Activated CD4-positive, alpha-beta T cell treated with anti-CD3 and anti-CD28 coated beads, Interleukin-2, amount 10 ng/mL, durations not matched to agents 24 days and 14 days (primary cell): ENCODE data around the gene WAPL. TPM values are rescaled to one million over a fixed set of nuclear protein-coding genes. Genes with fewer than 3 reads are reported as not detected.
"Not testable (repeated sequence)": the region's sequence is repeated elsewhere in the genome, so short reads cannot be mapped to it uniquely, and the experiment has no call there.

Experiments
- DNase-seq: peaks from one replicate; pipeline ENCODE4 v3.0.0; 2022
- H3K27ac Mint-ChIP-seq: one replicate; pipeline ENCODE4 v1.8.0; 2022; ENCODE audit warnings: mild to moderate bottlenecking, mixed read lengths
- H3K27me3 Mint-ChIP-seq: one replicate; pipeline ENCODE4 v1.8.0; 2022; ENCODE audit warnings: mixed read lengths
- H3K36me3 Mint-ChIP-seq: one replicate; pipeline ENCODE4 v1.8.0; 2022; ENCODE audit warnings: low read depth, mild to moderate bottlenecking, mixed read lengths
- H3K4me1 Mint-ChIP-seq: one replicate; pipeline ENCODE4 v1.8.0; 2021; ENCODE audit warnings: mixed read lengths
- H3K4me3 Mint-ChIP-seq: one replicate; pipeline ENCODE4 v1.8.0; 2022; ENCODE audit warnings: mild to moderate bottlenecking, moderate library complexity, mixed read lengths
- H3K9me3 Mint-ChIP-seq: one replicate; pipeline ENCODE4 v1.8.0; 2021; ENCODE audit warnings: mixed read lengths
- intact Hi-C: fragments of 100-400 bp; cut with micrococcal nuclease; formaldehyde crosslinking; loops from one replicate; pipeline ENCODE4 v1.15.1; 2023
- total RNA-seq: library from RNA; stranded (reverse); gene quantifications from 2 replicates; pipeline ENCODE4 v1.2.3, GENCODE V29; 2022

Gene WAPL
- total RNA-seq, 1 donor from 2014 or later: 50.6 TPM

DNA sequence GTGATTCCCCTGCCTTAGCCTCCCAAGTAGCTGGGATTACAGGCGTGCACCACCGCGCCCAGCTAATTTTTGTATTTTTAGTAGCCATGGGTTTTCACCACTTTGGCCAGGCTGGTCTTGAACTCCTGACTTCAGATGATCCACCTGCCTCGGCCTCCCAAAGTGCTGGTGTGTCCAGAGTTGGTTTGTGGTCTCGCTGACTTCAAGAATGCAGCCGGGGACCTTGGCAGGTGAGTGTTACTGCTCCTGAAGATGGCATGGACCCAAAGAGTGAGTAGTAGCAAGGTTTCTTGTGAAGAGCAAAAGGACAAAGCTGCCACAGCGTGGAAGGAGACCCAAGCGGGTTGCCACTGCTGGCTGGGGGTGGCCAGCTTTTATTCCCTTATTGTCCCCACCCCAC lies 16.4 kb upstream of the WAPL start:
- DNase-seq, intact Hi-C loops, H3K36me3 Mint-ChIP-seq, H3K9me3 Mint-ChIP-seq, H3K27ac Mint-ChIP-seq, H3K4me3 Mint-ChIP-seq, H3K27me3 Mint-ChIP-seq: not testable (repeated sequence)
- peaks cover 17% of the 10 kb centered on the region for H3K4me1 Mint-ChIP-seq

DNA sequence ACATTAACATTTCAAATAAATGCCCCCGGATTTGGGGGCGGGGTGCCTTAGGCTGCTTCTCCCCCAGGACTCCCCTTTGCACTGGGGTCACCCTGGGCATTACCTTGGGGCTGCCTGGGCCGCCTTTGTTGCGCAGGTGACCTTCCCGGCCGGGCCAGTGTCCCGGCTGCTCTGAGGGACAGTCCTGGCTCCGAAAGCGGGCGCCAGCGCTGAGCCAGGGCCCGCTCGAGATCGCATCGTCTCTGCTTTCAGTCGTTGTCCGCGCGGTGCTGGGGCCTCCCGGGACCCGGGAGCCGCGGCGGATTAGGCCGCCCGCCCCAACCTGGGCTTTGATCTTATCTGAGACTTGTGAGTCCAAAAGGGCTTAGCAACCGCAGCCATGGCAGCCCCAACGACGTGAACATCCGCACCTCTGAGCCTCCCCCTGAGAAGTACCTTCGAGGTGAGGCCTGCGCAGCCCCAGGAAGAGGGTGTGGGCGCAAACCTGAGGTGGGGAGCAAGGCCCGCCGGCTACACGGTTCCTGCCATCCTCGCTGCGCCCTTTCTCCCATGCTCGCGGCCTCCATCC lies 14.8 kb upstream of the WAPL start:
- DNase-seq: peak; percentile 75
- Mint-ChIP-seq H3K4me1 (peaks cover 17% of the 10 kb centered on the region), H3K27ac (peak overlapping the region; percentile 41), H3K4me3 (peak overlapping the region; percentile 73), H3K27me3 (no peaks in the 10 kb centered on the region), H3K36me3 (no peaks in the 10 kb centered on the region), H3K9me3 (peaks cover 4% of the 10 kb centered on the region)
- intact Hi-C loops: loop anchor here (2.0 kb wide), 1 partner anchor 16 kb away; the partner anchor contains the start of gene WAPL

DNA sequence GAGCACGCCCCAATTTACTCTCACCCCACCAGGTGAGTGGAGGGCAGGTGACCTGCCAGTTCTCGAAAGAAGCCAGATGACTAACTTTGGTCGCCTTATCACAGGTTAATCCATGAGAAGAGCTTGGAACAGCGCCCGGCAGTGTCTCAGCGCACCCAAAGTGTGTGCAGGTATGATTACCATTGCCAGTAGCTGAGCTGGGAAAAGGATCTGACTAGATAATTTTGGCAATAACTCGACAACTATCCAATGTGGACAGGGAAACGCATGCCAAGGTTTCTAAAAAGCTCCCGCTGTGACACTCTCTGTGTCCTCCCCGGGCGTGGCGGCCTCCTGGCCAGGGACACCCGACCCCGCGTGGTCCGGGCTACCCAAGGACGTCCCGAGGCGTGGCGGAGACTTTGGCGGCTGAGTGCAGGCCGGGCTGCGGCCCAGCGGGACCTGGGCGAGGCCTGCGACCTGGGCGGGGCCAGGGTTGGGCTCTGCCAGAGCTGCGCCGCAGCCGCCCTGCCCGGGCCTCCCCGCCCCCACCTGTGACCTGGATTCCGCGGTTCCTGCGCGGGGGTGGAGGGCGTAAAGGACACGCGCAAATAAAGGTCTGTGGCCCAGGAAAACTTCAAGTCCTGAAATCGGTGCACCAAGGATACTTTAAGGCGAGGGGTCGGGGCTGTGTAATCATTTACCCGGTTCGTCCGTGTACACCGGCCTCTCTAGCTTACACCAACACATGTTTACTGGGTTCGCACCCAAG lies 13.7 kb upstream of the WAPL start:
- H3K4me1 Mint-ChIP-seq: peaks cover 17% of the 10 kb centered on the region
- intact Hi-C loops: no loop called here
- peak; percentile 65 for DNase-seq
- H3K9me3 Mint-ChIP-seq: peaks cover 4% of the 10 kb centered on the region
- no peaks in the 10 kb centered on the region for H3K27me3 Mint-ChIP-seq
- H3K4me3 Mint-ChIP-seq: peak overlapping the region; percentile 68
- no peaks in the 10 kb centered on the region for H3K36me3 Mint-ChIP-seq
- H3K27ac Mint-ChIP-seq: peak overlapping the region; percentile 3

DNA sequence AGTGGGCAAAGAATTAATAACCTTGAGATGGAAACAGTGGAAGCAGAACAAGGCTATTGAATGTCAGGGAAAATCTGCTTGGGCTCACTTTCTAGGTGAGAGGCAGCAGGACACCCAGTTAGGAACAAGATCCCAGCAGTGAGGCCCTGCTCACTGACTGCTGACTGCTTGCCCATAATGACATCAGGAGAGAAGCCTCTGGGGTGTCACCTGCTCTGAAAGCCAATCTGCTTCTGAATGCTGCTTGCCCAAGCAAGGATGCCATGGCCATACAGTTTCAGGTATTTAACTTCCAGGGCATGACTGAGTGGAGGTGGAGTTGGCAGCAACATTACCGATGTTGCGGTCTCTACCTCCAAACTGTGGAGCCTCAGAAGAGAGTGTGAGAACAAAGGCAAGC lies 11.7 kb upstream of the WAPL start:
- H3K27ac Mint-ChIP-seq: no peak overlapping the region
- peaks cover 6% of the 10 kb centered on the region for H3K4me1 Mint-ChIP-seq
- DNase-seq: no peak
- intact Hi-C loops: no loop called here
- no peaks in the 10 kb centered on the region for H3K9me3 Mint-ChIP-seq
- H3K4me3 Mint-ChIP-seq: no peak overlapping the region
- H3K36me3 Mint-ChIP-seq: no peaks in the 10 kb centered on the region
- peaks cover 2% of the 10 kb centered on the region for H3K27me3 Mint-ChIP-seq

DNA sequence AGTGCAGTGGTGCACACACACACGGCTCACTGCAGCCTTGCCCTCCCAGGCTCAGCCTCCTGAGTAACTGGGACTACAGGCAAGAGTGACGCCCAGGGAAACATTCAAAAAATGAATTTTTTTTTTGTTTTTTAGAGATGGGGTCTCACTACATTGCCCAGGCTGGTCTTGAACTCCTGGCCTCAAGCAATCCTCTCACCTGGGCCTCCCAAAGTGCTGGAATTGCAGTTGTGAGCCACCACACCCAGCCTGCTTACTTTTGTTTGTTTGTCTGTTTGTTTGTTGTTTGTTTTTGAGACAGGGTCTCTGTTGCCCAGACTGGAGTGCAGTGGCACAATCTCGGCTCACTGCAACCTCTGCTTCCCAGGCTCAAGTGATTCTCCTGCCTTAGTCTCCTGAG lies 7.1 kb upstream of the WAPL start:
- H3K36me3 Mint-ChIP-seq, H3K27ac Mint-ChIP-seq, H3K4me3 Mint-ChIP-seq, H3K27me3 Mint-ChIP-seq, H3K9me3 Mint-ChIP-seq, DNase-seq: not testable (repeated sequence)
- intact Hi-C loops: loop anchor here (10.0 kb wide), 1 partner anchor 56 kb away; no protein-coding TSS in a partner anchor
- H3K4me1 Mint-ChIP-seq: peaks cover 11% of the 10 kb centered on the region

DNA sequence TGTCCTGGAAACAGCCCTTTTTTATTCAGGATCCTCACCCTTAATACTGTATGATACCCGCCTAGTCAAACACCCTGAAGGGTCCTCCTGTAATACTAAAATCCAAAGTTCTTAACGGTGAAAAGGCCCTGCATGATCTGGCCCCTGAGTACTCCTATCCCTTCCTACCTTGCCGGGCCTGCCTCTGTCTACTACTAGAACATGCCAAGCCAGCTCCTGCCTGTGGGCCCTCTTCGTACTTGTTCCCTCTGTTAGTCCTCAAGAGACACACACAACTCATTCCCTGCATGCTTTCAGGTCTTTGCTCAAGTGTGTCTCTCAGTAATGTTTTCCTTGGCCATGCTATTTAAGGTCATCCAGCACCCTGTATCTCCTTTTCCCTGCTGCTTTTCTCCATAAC lies 5.0 kb upstream of the WAPL start:
- Mint-ChIP-seq H3K4me3 (no peak overlapping the region), H3K36me3 (peaks cover 5% of the 10 kb centered on the region), H3K4me1 (peaks cover 19% of the 10 kb centered on the region), H3K27me3 (peaks cover 2% of the 10 kb centered on the region), H3K27ac (no peak overlapping the region), H3K9me3 (no peaks in the 10 kb centered on the region)
- no peak for DNase-seq
- intact Hi-C loops: loop anchor here (10.0 kb wide), 1 partner anchor 58 kb away; no protein-coding TSS in a partner anchor

DNA sequence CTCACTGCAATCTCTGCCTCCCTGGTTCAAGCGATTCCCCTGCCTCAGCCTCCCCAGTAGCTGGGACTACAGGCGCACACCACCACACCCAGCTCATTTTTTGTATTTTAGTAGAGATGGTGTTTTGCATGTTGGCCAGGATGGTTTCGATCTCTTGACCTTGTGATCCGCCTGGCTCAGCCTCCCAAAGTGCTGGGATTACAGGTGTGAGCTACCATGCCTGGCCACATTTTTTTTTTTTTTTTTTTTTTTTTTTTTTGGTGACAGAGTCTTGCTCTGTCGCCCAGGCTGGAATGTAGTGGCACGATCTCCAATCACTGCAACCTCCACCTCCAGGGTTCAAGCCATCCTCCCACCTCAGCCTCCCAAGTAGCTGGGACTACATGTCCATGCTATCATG lies 4.1 kb upstream of the WAPL start:
- not testable (repeated sequence) for H3K4me3 Mint-ChIP-seq, H3K27me3 Mint-ChIP-seq, H3K36me3 Mint-ChIP-seq, DNase-seq, H3K27ac Mint-ChIP-seq, H3K9me3 Mint-ChIP-seq
- H3K4me1 Mint-ChIP-seq: peaks cover 21% of the 10 kb centered on the region
- intact Hi-C loops: loop anchor here (10.0 kb wide), 1 partner anchor 59 kb away; no protein-coding TSS in a partner anchor

DNA sequence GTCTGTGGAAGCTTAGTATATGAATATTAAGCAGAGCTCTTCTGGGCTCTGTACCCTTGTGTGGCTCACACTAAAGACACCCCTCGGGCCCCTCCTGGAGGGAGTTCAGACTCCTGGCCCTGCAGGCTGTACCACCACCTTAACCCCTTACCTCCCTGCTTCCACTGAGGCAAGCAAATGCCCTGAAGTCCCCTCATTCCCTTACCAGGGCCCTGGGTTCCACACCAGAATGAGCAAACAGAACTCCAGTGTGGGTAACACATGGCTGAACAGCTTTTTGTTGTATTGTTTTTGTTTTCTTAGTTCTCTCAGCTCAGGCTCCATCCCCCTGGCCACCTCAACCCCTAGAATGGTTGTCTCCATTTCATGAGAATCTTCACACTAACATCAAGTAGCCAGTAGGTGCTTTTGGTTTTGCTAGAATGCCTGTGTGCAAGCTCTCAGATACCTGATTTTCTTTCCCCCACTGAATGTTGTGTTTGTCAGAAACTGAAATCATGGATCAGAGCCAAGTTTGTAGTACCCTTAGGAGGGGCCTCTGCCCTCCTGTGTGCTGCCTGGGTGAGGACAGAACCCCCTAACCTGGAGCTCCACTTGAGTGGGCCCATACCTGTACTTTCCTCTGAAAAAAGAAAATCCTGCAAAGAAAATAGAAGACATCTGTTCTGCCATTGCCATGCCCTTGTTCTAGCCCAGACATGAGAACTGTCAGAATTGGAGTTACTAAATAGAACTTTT lies 2.8 kb upstream of the WAPL start:
- intact Hi-C loops: loop anchor here (5.0 to 10.0 kb wide), 3 partner anchors 60 to 233 kb away; partner anchors contain the start of gene BMPR1A
- Mint-ChIP-seq H3K4me1 (peaks cover 26% of the 10 kb centered on the region), H3K9me3 (no peaks in the 10 kb centered on the region), H3K36me3 (peaks cover 12% of the 10 kb centered on the region), H3K27ac (peak overlapping the region; percentile 17), H3K27me3 (no peaks in the 10 kb centered on the region), H3K4me3 (no peak overlapping the region)
- DNase-seq: no peak

DNA sequence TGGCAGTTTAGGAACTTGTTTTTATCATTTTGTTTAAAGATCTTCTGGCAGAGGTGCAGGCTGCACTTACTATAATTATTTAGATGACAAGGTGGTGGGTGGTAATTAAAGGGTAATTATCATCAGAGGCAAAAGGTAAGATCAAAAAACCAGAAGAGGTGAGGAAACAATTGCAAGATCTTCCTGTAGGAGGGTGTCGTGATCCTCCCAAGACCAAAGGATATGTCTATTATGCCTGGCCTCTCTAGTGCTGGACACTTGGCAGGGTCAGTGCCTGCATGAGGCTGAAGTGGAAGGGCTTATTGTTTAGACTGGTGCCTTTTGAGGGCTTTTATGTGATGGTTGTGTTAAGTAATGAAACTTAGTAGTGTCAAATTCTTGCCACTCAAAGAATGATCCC lies 1.8 kb upstream of the WAPL start:
- intact Hi-C loops: loop anchor here (5.0 to 10.0 kb wide), 3 partner anchors 61 to 234 kb away; partner anchors contain the start of gene BMPR1A
- DNase-seq: no peak
- Mint-ChIP-seq H3K4me1 (peaks cover 32% of the 10 kb centered on the region), H3K27me3 (no peaks in the 10 kb centered on the region), H3K4me3 (peak overlapping the region; percentile 86), H3K36me3 (peaks cover 16% of the 10 kb centered on the region), H3K9me3 (no peaks in the 10 kb centered on the region), H3K27ac (no peak overlapping the region)

DNA sequence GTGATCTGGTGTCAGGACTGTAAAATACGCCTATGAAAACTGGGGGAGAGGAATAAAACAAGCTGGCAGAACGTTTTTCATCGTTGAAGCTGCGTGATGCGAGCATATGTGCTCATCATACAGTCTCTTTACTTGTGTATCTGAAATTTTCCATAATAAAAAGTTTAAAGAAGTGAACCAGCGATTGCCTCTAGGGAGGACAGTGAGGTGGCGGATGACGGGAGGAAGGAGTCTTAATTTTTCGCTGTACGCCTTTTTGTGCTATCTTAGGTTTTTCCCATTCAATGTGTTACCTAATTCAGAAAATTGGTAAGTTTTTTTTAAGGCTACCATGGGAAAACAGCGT lies 891 bp upstream of the WAPL start:
- H3K9me3 Mint-ChIP-seq: no peaks in the 10 kb centered on the region
- no peaks in the 10 kb centered on the region for H3K27me3 Mint-ChIP-seq
- H3K4me1 Mint-ChIP-seq: peaks cover 38% of the 10 kb centered on the region
- H3K36me3 Mint-ChIP-seq: peaks cover 20% of the 10 kb centered on the region
- intact Hi-C loops: loop anchor here (5.0 to 10.0 kb wide), 3 partner anchors 62 to 235 kb away; partner anchors contain the start of gene BMPR1A
- peak overlapping the region; percentile 93 for H3K27ac Mint-ChIP-seq
- peak overlapping the region; percentile 86 for H3K4me3 Mint-ChIP-seq
- no peak for DNase-seq

DNA sequence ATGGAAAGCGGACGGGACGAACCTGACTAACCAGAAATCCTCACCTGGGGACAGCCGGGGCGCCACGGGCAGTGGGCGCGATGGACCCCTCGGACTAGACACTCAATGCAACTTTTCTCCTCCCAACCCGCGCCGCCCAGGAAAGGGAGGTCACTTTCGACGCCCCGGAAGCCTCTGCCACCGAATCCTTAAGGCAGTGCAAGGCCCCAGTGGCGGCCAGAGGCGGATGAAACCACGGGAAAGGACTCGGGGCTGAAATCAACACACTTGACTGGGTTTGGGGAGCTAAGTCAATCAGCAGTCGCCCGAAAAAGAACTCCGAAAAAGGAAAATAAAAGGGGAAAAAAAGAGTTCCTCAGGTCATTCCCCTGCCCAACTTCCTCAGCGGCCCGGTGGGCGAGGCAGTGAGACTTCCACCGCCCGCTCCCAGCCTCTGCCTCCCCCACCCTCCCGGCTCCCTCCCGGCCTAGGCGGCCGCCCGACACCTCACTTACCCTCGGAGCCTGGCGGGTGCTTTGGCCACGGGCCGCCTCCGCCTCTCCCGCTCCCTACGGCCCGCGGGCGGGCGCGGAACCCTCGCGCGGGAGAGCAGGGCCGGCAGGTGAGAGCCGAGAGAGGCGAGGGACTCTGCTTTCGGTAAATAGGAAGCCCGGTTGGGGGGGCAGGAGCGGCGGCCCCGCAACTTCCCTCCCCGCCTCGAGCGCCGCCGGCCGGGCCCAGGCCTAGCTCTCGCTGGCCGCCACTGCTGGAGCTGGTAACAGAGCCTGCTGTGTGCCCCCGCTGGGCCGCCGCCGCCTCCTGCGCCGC lies 518 bp downstream of the WAPL start:
- DNase-seq: peak; percentile 89
- Mint-ChIP-seq H3K4me3 (peak overlapping the region; percentile 97), H3K27me3 (no peaks in the 10 kb centered on the region), H3K4me1 (peaks cover 47% of the 10 kb centered on the region), H3K9me3 (no peaks in the 10 kb centered on the region), H3K27ac (peak overlapping the region; percentile 86), H3K36me3 (peaks cover 32% of the 10 kb centered on the region)
- intact Hi-C loops: loop anchor here (1.0 to 10.0 kb wide), 6 partner anchors 16 to 236 kb away; partner anchors contain the start of gene BMPR1A

DNA sequence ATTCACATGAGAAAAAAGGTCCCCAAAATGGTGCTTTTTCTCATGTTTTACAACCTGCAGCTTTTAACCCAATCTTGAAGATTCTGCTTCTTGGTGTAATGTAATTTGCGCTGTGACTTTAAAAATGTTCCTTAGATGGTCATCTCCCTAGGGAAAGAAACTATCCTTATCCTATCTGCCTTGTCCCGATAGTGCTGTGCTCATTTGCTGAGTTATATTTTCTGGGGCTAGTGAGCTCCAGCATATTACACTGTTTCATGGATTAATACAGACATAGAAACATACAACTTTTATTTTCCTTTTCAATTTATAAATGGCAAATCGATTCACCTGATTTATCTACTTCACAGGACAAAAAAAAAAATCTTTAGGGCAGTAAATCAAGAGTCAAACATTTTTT lies 2.8 kb downstream of the WAPL start:
- intact Hi-C loops: no loop called here
- peaks cover 49% of the 10 kb centered on the region for H3K36me3 Mint-ChIP-seq

DNA sequence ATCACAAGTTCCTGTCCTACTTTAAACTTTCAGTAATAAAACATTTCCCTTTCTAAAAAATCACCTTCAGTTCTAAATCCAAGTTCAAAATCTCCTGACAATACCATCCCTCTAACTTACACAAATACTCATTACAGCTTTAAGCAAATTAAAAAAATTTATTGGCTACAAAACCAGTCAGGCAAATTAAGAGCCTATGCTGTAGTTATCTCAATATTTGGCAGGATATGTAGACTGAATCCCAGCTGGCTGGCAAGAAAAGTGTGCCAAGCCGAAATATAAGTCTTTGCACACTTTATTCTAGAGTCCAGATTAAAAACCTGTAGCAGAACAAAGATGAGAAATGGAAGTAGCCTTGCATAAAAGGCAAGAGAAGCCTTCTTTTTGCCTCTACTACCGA lies 9.5 kb downstream of the WAPL start:
- H3K9me3 Mint-ChIP-seq: no peaks in the 10 kb centered on the region
- H3K36me3 Mint-ChIP-seq: peaks cover 42% of the 10 kb centered on the region
- no peak for DNase-seq
- intact Hi-C loops: no loop called here
- no peak overlapping the region for H3K4me3 Mint-ChIP-seq
- H3K27ac Mint-ChIP-seq: no peak overlapping the region
- H3K27me3 Mint-ChIP-seq: no peaks in the 10 kb centered on the region
- peaks cover 40% of the 10 kb centered on the region for H3K4me1 Mint-ChIP-seq

More for the DNA sequence above, 2.8 kb downstream of the WAPL start:
- Mint-ChIP-seq H3K9me3 (no peaks in the 10 kb centered on the region), H3K27ac (no peak overlapping the region), H3K4me1 (peaks cover 55% of the 10 kb centered on the region), H3K4me3 (peak overlapping the region; percentile 34), H3K27me3 (no peaks in the 10 kb centered on the region)
- no peak for DNase-seq
